H9 (cell line): ENCODE data around the gene SLC38A1. TPM values are rescaled to one million over a fixed set of nuclear protein-coding genes. Genes with fewer than 3 reads are reported as not detected.

Source experiments
- DNase-seq: peaks from one replicate; pipeline ENCODE4 v3.0.0-alpha.2; 2017
- H2AFZ ChIP-seq: one replicate; pipeline ENCODE4 v1.6.1; 2013; ENCODE audit warnings: mild to moderate bottlenecking, low read length, control low read depth, moderate library complexity
- H2AK5ac ChIP-seq: 2 replicates; pipeline ENCODE4 v1.6.1; 2013; ENCODE audit warnings: low read length, control low read depth, mixed read lengths; ENCODE audit not compliant: insufficient read length
- H2BK120ac ChIP-seq: one replicate; pipeline ENCODE4 v1.6.1; 2013; ENCODE audit warnings: low read depth, mild to moderate bottlenecking, low read length, control low read depth, inconsistent platforms; ENCODE audit not compliant: poor library complexity, severe bottlenecking
- H2BK12ac ChIP-seq: 2 replicates; pipeline ENCODE4 v1.6.1; 2013; ENCODE audit warnings: low read length, control low read depth, mixed read lengths, low read depth; ENCODE audit not compliant: insufficient read length
- H2BK15ac ChIP-seq: 2 replicates; pipeline ENCODE4 v1.6.1; 2013; ENCODE audit warnings: low read depth, low read length, control low read depth
- H2BK20ac ChIP-seq: one replicate; pipeline ENCODE4 v1.6.1; 2013; ENCODE audit warnings: low read depth, mild to moderate bottlenecking, low read length, control low read depth, inconsistent platforms; ENCODE audit not compliant: poor library complexity, severe bottlenecking
- H2BK5ac ChIP-seq: 2 replicates; pipeline ENCODE4 v1.6.1; 2013; ENCODE audit warnings: low read length, control low read depth, mixed read lengths; ENCODE audit not compliant: insufficient read length
- H3K14ac ChIP-seq: 2 replicates; pipeline ENCODE4 v1.6.1; 2013; ENCODE audit warnings: low read length, control low read depth; ENCODE audit not compliant: insufficient read depth
- H3K18ac ChIP-seq: 2 replicates; pipeline ENCODE4 v1.6.1; 2013; ENCODE audit warnings: low read depth, mild to moderate bottlenecking, mixed read lengths, low read length, control low read depth; ENCODE audit not compliant: insufficient read length
- H3K23ac ChIP-seq: 2 replicates; pipeline ENCODE4 v1.6.1; 2013; ENCODE audit warnings: low read length, control low read depth, mixed read lengths, low read depth; ENCODE audit not compliant: insufficient read length
- H3K23me2 ChIP-seq: 2 replicates; pipeline ENCODE4 v1.6.1; 2013; ENCODE audit warnings: low read depth, mild to moderate bottlenecking, mixed read lengths, low read length, control low read depth; ENCODE audit not compliant: insufficient read length, poor library complexity, severe bottlenecking
- H3K27ac ChIP-seq: 2 replicates; pipeline ENCODE4 v1.5.1; 2013; ENCODE audit warnings: low read length, control low read depth, mixed read lengths, low read depth; ENCODE audit not compliant: insufficient read length
- H3K27me3 ChIP-seq: 2 replicates; pipeline ENCODE4 v1.6.1; 2013; ENCODE audit warnings: low read length, control low read depth, inconsistent platforms; ENCODE audit not compliant: insufficient read depth
- H3K4ac ChIP-seq: 2 replicates; pipeline ENCODE4 v1.6.1; 2013; ENCODE audit warnings: low read depth, mild to moderate bottlenecking, control low read depth, inconsistent platforms, low read length, moderate library complexity
- H3K4me1 ChIP-seq: 2 replicates; pipeline ENCODE4 v1.6.1; 2013; ENCODE audit warnings: low read length, control low read depth, inconsistent platforms; ENCODE audit not compliant: insufficient read depth
- H3K4me2 ChIP-seq: 2 replicates; pipeline ENCODE4 v1.6.1; 2013; ENCODE audit warnings: low read length, control low read depth, mixed read lengths; ENCODE audit not compliant: insufficient read length, insufficient read depth
- H3K56ac ChIP-seq: 2 replicates; pipeline ENCODE4 v1.6.1; 2013; ENCODE audit warnings: low read depth, mild to moderate bottlenecking, mixed read lengths, low read length, control low read depth; ENCODE audit not compliant: insufficient read length
- H3K79me1 ChIP-seq: 2 replicates; pipeline ENCODE4 v1.6.1; 2013; ENCODE audit warnings: low read depth, mild to moderate bottlenecking, moderate library complexity, low read length, control low read depth, inconsistent platforms; ENCODE audit not compliant: insufficient read depth, poor library complexity, severe bottlenecking
- H3K79me2 ChIP-seq: 2 replicates; pipeline ENCODE4 v1.6.1; 2013; ENCODE audit warnings: low read length, control low read depth, inconsistent platforms; ENCODE audit not compliant: insufficient read depth
- H3K9ac ChIP-seq: 2 replicates; pipeline ENCODE4 v1.6.1; 2013; ENCODE audit warnings: low read length, control low read depth, mixed read lengths; ENCODE audit not compliant: insufficient read length; ENCODE audit errors: extremely low read depth
- H3K9me3 ChIP-seq: one replicate; pipeline ENCODE4 v1.6.1; 2013; ENCODE audit warnings: low read depth, low read length, inconsistent platforms; ENCODE audit not compliant: control insufficient read depth
- H3T11ph ChIP-seq: one replicate; pipeline ENCODE4 v1.6.1; 2013; ENCODE audit warnings: mild to moderate bottlenecking, low read length, control low read depth, inconsistent platforms
- H4K20me1 ChIP-seq: one replicate; pipeline ENCODE4 v1.6.1; 2013; ENCODE audit not compliant: control insufficient read depth, insufficient read length, insufficient read depth
- H4K5ac ChIP-seq: 2 replicates; pipeline ENCODE4 v1.6.1; 2013; ENCODE audit warnings: low read depth, mild to moderate bottlenecking, mixed read lengths, low read length, control low read depth; ENCODE audit not compliant: insufficient read length
- H4K8ac ChIP-seq: replicated peaks from 2 replicates; pipeline ENCODE4 v1.6.1; 2013; ENCODE audit warnings: low read length, control low read depth, mixed read lengths, low read depth; ENCODE audit not compliant: insufficient read length
- H4K91ac ChIP-seq: 2 replicates; pipeline ENCODE4 v1.6.1; 2013; ENCODE audit warnings: low read depth, mild to moderate bottlenecking, moderate library complexity, mixed read lengths, low read length, control low read depth; ENCODE audit not compliant: insufficient read length
- H3K27ac Mint-ChIP-seq, 3 experiments: 2 replicates in 2 of 3; 3 replicates in 1 of 3; pipeline ENCODE4 v1.8.0; 2020 to 2021; ENCODE audit warnings: mixed read lengths in 3 of 3, mild to moderate bottlenecking in 1 of 3, moderate library complexity in 1 of 3
- H3K27me3 Mint-ChIP-seq: 2 replicates; pipeline ENCODE4 v1.8.0; 2021; ENCODE audit warnings: low read depth, mild to moderate bottlenecking, moderate library complexity, mixed read lengths
- H3K36me3 Mint-ChIP-seq, 3 experiments: 2 replicates in 2 of 3; 3 replicates in 1 of 3; pipeline ENCODE4 v1.8.0; 2020 to 2021; ENCODE audit warnings: low read depth in 3 of 3, mixed read lengths in 3 of 3; ENCODE audit not compliant: insufficient read depth in 1 of 3
- H3K4me1 Mint-ChIP-seq, 2 experiments: 2 replicates each; pipeline ENCODE4 v1.8.0; 2020; ENCODE audit warnings: mixed read lengths in 2 of 2
- H3K4me3 Mint-ChIP-seq, 2 experiments: 2 replicates in 1 of 2; 3 replicates in 1 of 2; pipeline ENCODE4 v1.8.0; 2020 to 2021; ENCODE audit warnings: mild to moderate bottlenecking in 2 of 2, mixed read lengths in 2 of 2, moderate library complexity in 1 of 2
- H3K9me3 Mint-ChIP-seq, 2 experiments: 2 replicates in 1 of 2; 3 replicates in 1 of 2; pipeline ENCODE4 v1.8.0; 2020; ENCODE audit warnings: mild to moderate bottlenecking in 2 of 2, mixed read lengths in 2 of 2, moderate library complexity in 1 of 2
- CTCF ChIP-seq: fragments of 200-600 bp; sonication (generic); conservative IDR thresholded peaks from 3 replicates; pipeline ENCODE4 v1.8.0; 2021; ENCODE audit warnings: antibody characterized with exemption, mild to moderate bottlenecking
- WGBS: extraction: QIAGEN DNeasy Blood & Tissue Kit; methylation state at CpG from one replicate; pipeline ENCODE4 v1.1.7; 2013; ENCODE audit warnings: missing lambda C conversion rate, low lambda C conversion rate, mixed read lengths; ENCODE audit not compliant: insufficient read length; ENCODE audit errors: extremely low coverage; 5-methylcytosine and 5-hydroxymethylcytosine counted together
- total RNA-seq: library from RNA; stranded (reverse); gene quantifications from 2 replicates; pipeline ENCODE4 v1.2.1, GENCODE V29; 2021

The SLC38A1 gene
- total RNA-seq, 1 experiment from 2014 or later = 216 TPM

- Histone ChIP-seq H4K91ac (no peak overlapping the region), H2AK5ac (no peak overlapping the region), H4K8ac (no peak overlapping the region), H3K56ac (no peak overlapping the region), H3K9ac (no peak overlapping the region), H3K14ac (no peak overlapping the region), H4K20me1 (no peaks in the 10 kb centered on the region), H3K9me3 (no peaks in the 10 kb centered on the region), H2AFZ (no peak overlapping the region), H3K27ac (no peak overlapping the region), H2BK12ac (no peak overlapping the region), H2BK15ac (no peak overlapping the region), H3K79me1 (peaks cover 11% of the 10 kb centered on the region), H3K79me2 (peaks cover 14% of the 10 kb centered on the region; the same call in 1 of the 2 replicates), H3K4me1 (no peaks in the 10 kb centered on the region), H2BK5ac (no peak overlapping the region), H3K27me3 (no peaks in the 10 kb centered on the region), H2BK20ac (no peak overlapping the region), H3K18ac (no peak overlapping the region), H3K23ac (no peak overlapping the region), H3K23me2 (no peaks in the 10 kb centered on the region), H3T11ph (no peak overlapping the region), H2BK120ac (no peak overlapping the region), H3K4me2 (no peak overlapping the region), H4K5ac (no peak overlapping the region), H3K4ac (no peak overlapping the region)
- H3K27ac Mint-ChIP-seq = peak overlapping the region; percentile 18 to 54 (median 32); a peak in 3 of 7 replicates
- DNase-seq = no peak
- H3K4me1 Mint-ChIP-seq = no peaks in the 10 kb centered on the region
- TF ChIP-seq CTCF = no peak
- no peak overlapping the region for H3K4me3 Mint-ChIP-seq
- WGBS = no CpG with 5 or more reads among the region's 2 CpGs
- no peaks in the 10 kb centered on the region for H3K27me3 Mint-ChIP-seq
- peaks cover 35 to 77% (median 73%) of the 10 kb centered on the region in 3 experiments; a peak in 6 of 7 replicates for H3K36me3 Mint-ChIP-seq
- no peaks in the 10 kb centered on the region for H3K9me3 Mint-ChIP-seq
These were observed 38.5 kb downstream of the SLC38A1 start for GRCh38 chr12:46230306-46230705.
